Mesenchymal stem cell (in vitro differentiated cells and primary cell): Measurements from ENCODE around the gene EARS2.

Source experiments
- DNase-seq: peaks from one replicate; pipeline ENCODE4 v3.0.0-alpha.2; 2013
- H2AFZ ChIP-seq: one replicate; pipeline ENCODE4 v1.6.1; 2013; ENCODE audit warnings: low read depth, mild to moderate bottlenecking, control low read depth, inconsistent platforms, low read length, moderate library complexity
- H2AK5ac ChIP-seq: 2 replicates; pipeline ENCODE4 v1.6.1; 2013; ENCODE audit warnings: low read length, moderate library complexity, mild to moderate bottlenecking, inconsistent platforms; ENCODE audit not compliant: severe bottlenecking
- H2BK120ac ChIP-seq: one replicate; pipeline ENCODE4 v1.6.1; 2013; ENCODE audit warnings: low read depth, mild to moderate bottlenecking, inconsistent platforms, low read length, moderate library complexity
- H2BK12ac ChIP-seq, 2 experiments: one replicate each; pipeline ENCODE4 v1.6.1; 2013; ENCODE audit warnings: inconsistent platforms in 2 of 2, low read length in 2 of 2, mild to moderate bottlenecking in 2 of 2, moderate library complexity in 2 of 2, control low read depth in 1 of 2
- H2BK15ac ChIP-seq: one replicate; pipeline ENCODE4 v1.6.1; 2013; ENCODE audit warnings: mild to moderate bottlenecking, low read depth, inconsistent platforms; ENCODE audit not compliant: poor library complexity, severe bottlenecking
- H2BK5ac ChIP-seq: 2 replicates; pipeline ENCODE4 v1.6.1; 2013; ENCODE audit warnings: low read depth, mild to moderate bottlenecking, low read length, control low read depth, inconsistent platforms; ENCODE audit not compliant: poor library complexity, severe bottlenecking
- H3K14ac ChIP-seq, 2 experiments: one replicate each; pipeline ENCODE4 v1.6.1; 2013; ENCODE audit warnings: inconsistent platforms in 2 of 2, low read length in 2 of 2, control low read depth in 1 of 2, mild to moderate bottlenecking in 1 of 2, moderate library complexity in 1 of 2
- H3K18ac ChIP-seq, 2 experiments: one replicate each; pipeline ENCODE4 v1.6.1; 2013; ENCODE audit warnings: inconsistent platforms in 2 of 2, low read length in 2 of 2, control low read depth in 1 of 2, low read depth in 1 of 2, mild to moderate bottlenecking in 1 of 2
- H3K23ac ChIP-seq, 2 experiments: one replicate each; pipeline ENCODE4 v1.6.1; 2013; ENCODE audit warnings: inconsistent platforms in 2 of 2, low read length in 2 of 2, mild to moderate bottlenecking in 2 of 2, moderate library complexity in 2 of 2, control low read depth in 1 of 2
- H3K27ac ChIP-seq: 2 replicates; pipeline ENCODE4 v1.5.1; 2013; ENCODE audit warnings: mild to moderate bottlenecking, moderate library complexity, low read length, control low read depth, inconsistent platforms; ENCODE audit not compliant: poor library complexity, severe bottlenecking
- H3K27me3 ChIP-seq, 2 experiments: 2 replicates each; pipeline versions ENCODE4 v1.6.1 to v1.7.0; 2013; ENCODE audit warnings: low read length in 2 of 2, mild to moderate bottlenecking in 2 of 2, moderate library complexity in 2 of 2, control low read depth in 1 of 2, inconsistent platforms in 1 of 2; ENCODE audit not compliant: control insufficient read depth in 1 of 2, insufficient read depth in 1 of 2
- H3K36me3 ChIP-seq, 2 experiments: 2 replicates each; pipeline versions ENCODE4 v1.6.1 to v1.7.0; 2013; ENCODE audit warnings: low read length in 2 of 2, control low read depth in 1 of 2, inconsistent platforms in 1 of 2, low read depth in 1 of 2, mild to moderate bottlenecking in 1 of 2; ENCODE audit not compliant: insufficient read depth in 2 of 2, control insufficient read depth in 1 of 2
- H3K4ac ChIP-seq, 2 experiments: one replicate each; pipeline ENCODE4 v1.6.1; 2013; ENCODE audit warnings: inconsistent platforms in 2 of 2, low read length in 2 of 2, mild to moderate bottlenecking in 2 of 2, moderate library complexity in 2 of 2, control low read depth in 1 of 2, low read depth in 1 of 2
- H3K4me1 ChIP-seq: 2 replicates; pipeline ENCODE4 v1.6.1; 2013; ENCODE audit warnings: low read depth, low read length, control low read depth; ENCODE audit not compliant: control insufficient read depth, insufficient read depth
- H3K4me2 ChIP-seq: 2 replicates; pipeline ENCODE4 v1.6.1; 2013; ENCODE audit warnings: low read length, mild to moderate bottlenecking, inconsistent platforms; ENCODE audit not compliant: poor library complexity, severe bottlenecking
- H3K4me3 ChIP-seq, 2 experiments: 2 replicates each; pipeline versions ENCODE4 v1.5.1 to v1.7.0; 2013; ENCODE audit warnings: low read length in 2 of 2, mild to moderate bottlenecking in 2 of 2, control low read depth in 1 of 2, low read depth in 1 of 2; ENCODE audit not compliant: insufficient read depth in 1 of 2
- H3K79me1 ChIP-seq: replicated peaks from 2 replicates; pipeline ENCODE4 v1.6.1; 2013; ENCODE audit warnings: mild to moderate bottlenecking, control low read depth, low read length, inconsistent platforms; ENCODE audit not compliant: poor library complexity, severe bottlenecking
- H3K9ac ChIP-seq: 2 replicates; pipeline ENCODE4 v1.7.0; 2013; ENCODE audit warnings: mild to moderate bottlenecking, low read length, moderate library complexity
- H3K9me3 ChIP-seq: 2 replicates; pipeline ENCODE4 v1.7.0; 2013; ENCODE audit warnings: mild to moderate bottlenecking, low read length; ENCODE audit not compliant: control insufficient read depth
- H4K8ac ChIP-seq: one replicate; pipeline ENCODE4 v1.6.1; 2013; ENCODE audit warnings: inconsistent platforms, mild to moderate bottlenecking, low read length, moderate library complexity
- H4K91ac ChIP-seq: one replicate; pipeline ENCODE4 v1.6.1; 2013; ENCODE audit warnings: mild to moderate bottlenecking, low read length, inconsistent platforms
- WGBS: methylation state at CpG from one replicate; pipeline ENCODE4 v1.1.7; 2013; ENCODE audit warnings: mixed read lengths; 5-methylcytosine and 5-hydroxymethylcytosine counted together

EARS2 gene

GRCh38 chr16:23518435-23518891, 38.7 kb downstream of the EARS2 start:
- Histone ChIP-seq H4K8ac (no peak overlapping the region), H2BK120ac (no peak overlapping the region), H3K4me1 (peaks cover 1% of the 10 kb centered on the region), H4K91ac (no peak overlapping the region), H2BK12ac (no peak overlapping the region), H2AK5ac (no peak overlapping the region), H3K27ac (no peak overlapping the region), H3K4me2 (no peak overlapping the region), H3K23ac (no peak overlapping the region), H2AFZ (no peak overlapping the region), H3K4me3 (no peak overlapping the region), H3K27me3 (no peaks in the 10 kb centered on the region), H3K9ac (no peak overlapping the region), H3K14ac (no peak overlapping the region), H3K4ac (no peak overlapping the region), H3K18ac (no peak overlapping the region), H3K9me3 (no peaks in the 10 kb centered on the region), H2BK15ac (no peak overlapping the region), H2BK5ac (no peak overlapping the region), H3K36me3 (peaks cover 18 to 47% of the 10 kb centered on the region in 2 experiments), H3K79me1 (peaks cover 1% of the 10 kb centered on the region)
- no peak for DNase-seq
- 94% methylated on average over 2 of the region's 3 CpGs for WGBS

- Histone ChIP-seq H3K14ac (no peak overlapping the region), H3K18ac (no peak overlapping the region), H3K79me1 (peaks cover 1% of the 10 kb centered on the region), H3K4me1 (peaks cover 1% of the 10 kb centered on the region), H3K9ac (no peak overlapping the region), H2BK120ac (no peak overlapping the region), H3K4me3 (no peak overlapping the region), H3K23ac (no peak overlapping the region), H2AK5ac (no peak overlapping the region), H3K27me3 (no peaks in the 10 kb centered on the region), H2BK5ac (no peak overlapping the region), H3K9me3 (no peaks in the 10 kb centered on the region), H4K91ac (no peak overlapping the region), H3K36me3 (peaks cover 10 to 28% of the 10 kb centered on the region in 2 experiments), H2AFZ (no peak overlapping the region), H2BK12ac (no peak overlapping the region), H4K8ac (no peak overlapping the region), H3K4me2 (no peak overlapping the region), H3K27ac (no peak overlapping the region), H2BK15ac (no peak overlapping the region), H3K4ac (no peak overlapping the region)
- WGBS, result 95% methylated on average over 2 of the region's 4 CpGs
- no peak for DNase-seq
These were observed 40.6 kb downstream of the EARS2 start for GRCh38 chr16:23516366-23517137.

- no peak overlapping the region for H4K91ac ChIP-seq
- H3K23ac ChIP-seq, result no peak overlapping the region
- H3K27me3 ChIP-seq, result no peaks in the 10 kb centered on the region
- no peak overlapping the region for H2AK5ac ChIP-seq
- H2BK120ac ChIP-seq, result no peak overlapping the region
- WGBS, result 100% methylated on average over 5 of the region's 5 CpGs
- no peak overlapping the region for H3K14ac ChIP-seq
- H2BK15ac ChIP-seq, result no peak overlapping the region
- H3K4me3 ChIP-seq, result no peak overlapping the region
- peaks cover 1% of the 10 kb centered on the region for H3K79me1 ChIP-seq
- no peak overlapping the region for H3K4me2 ChIP-seq
- peaks cover 3% of the 10 kb centered on the region for H3K4me1 ChIP-seq
- H2BK5ac ChIP-seq, result no peak overlapping the region
- H3K4ac ChIP-seq, result no peak overlapping the region
- no peak for DNase-seq
- H4K8ac ChIP-seq, result no peak overlapping the region
- peaks cover 10 to 27% of the 10 kb centered on the region in 2 experiments for H3K36me3 ChIP-seq
- no peak overlapping the region for H3K27ac ChIP-seq
- H2BK12ac ChIP-seq, result no peak overlapping the region
- no peak overlapping the region for H2AFZ ChIP-seq
- H3K18ac ChIP-seq, result no peak overlapping the region
- no peaks in the 10 kb centered on the region for H3K9me3 ChIP-seq
- no peak overlapping the region for H3K9ac ChIP-seq
These were observed 41.3 kb downstream of the EARS2 start for GRCh38 chr16:23515881-23516280.

- H3K18ac ChIP-seq, result no peak overlapping the region
These were observed 42.6 kb downstream of the EARS2 start for GRCh38 chr16:23514381-23515152.

More at GRCh38 chr16:23514381-23515152, 42.6 kb downstream of the EARS2 start:
- Histone ChIP-seq H2AK5ac (no peak overlapping the region), H2BK12ac (no peak overlapping the region), H3K79me1 (peaks cover 1% of the 10 kb centered on the region), H3K23ac (no peak overlapping the region), H4K8ac (no peak overlapping the region), H3K4me1 (peaks cover 5% of the 10 kb centered on the region), H2AFZ (no peak overlapping the region), H3K4me2 (no peak overlapping the region), H2BK5ac (no peak overlapping the region), H3K9ac (no peak overlapping the region), H3K9me3 (no peaks in the 10 kb centered on the region), H2BK120ac (no peak overlapping the region), H3K27me3 (no peaks in the 10 kb centered on the region), H3K27ac (no peak overlapping the region), H3K4ac (no peak overlapping the region), H3K4me3 (no peak overlapping the region), H3K14ac (no peak overlapping the region), H2BK15ac (no peak overlapping the region), H4K91ac (no peak overlapping the region), H3K36me3 (peaks cover 10 to 21% of the 10 kb centered on the region in 2 experiments)
- 90% methylated on average over 5 of the region's 7 CpGs for WGBS
- no peak for DNase-seq
